GM21825 (cell line): ENCODE data around the gene PRDX1.
A peak's percentile ranks its signal among the peaks of the same experiment; 100 is the strongest.

ENCODE experiments used
- ATAC-seq: cut with Tn5 transposase; IDR thresholded peaks from one replicate; pipeline ENCODE4 v1.9.1; 2021; ENCODE audit warnings: mild to moderate bottlenecking, moderate library complexity; ENCODE audit not compliant: unreplicated experiment

Gene PRDX1

GRCh38 chr1:45467353-45467752, 54.3 kb downstream of the PRDX1 start:
- peak; percentile 49 for ATAC-seq

GRCh38 chr1:45465277-45465676, 56.4 kb downstream of the PRDX1 start:
- no peak for ATAC-seq
